ENCODE data around the gene CLASP1.

CLASP1 gene

DNA sequence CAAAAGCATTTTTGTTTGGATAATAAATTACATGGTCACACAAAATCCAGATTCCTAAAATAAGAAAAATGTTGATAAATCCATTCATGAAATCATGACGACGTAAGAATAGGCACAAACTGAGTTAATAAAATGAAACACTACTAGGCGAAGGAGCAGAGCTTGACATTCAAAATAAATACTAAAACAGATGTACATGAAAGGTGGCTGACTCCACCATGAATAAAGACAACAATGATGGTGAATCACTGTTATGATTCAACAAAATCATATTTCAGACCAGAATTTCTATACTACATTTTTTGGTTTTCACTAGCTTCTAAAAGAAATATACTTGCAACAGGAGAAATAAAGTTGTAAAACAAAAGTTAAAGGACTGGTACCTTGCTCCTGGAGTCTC is 240.6 kb downstream of the CLASP1 start:
- no peak overlapping the region for H3K4me3 ChIP-seq
- TF ChIP-seq, protein P1, sequence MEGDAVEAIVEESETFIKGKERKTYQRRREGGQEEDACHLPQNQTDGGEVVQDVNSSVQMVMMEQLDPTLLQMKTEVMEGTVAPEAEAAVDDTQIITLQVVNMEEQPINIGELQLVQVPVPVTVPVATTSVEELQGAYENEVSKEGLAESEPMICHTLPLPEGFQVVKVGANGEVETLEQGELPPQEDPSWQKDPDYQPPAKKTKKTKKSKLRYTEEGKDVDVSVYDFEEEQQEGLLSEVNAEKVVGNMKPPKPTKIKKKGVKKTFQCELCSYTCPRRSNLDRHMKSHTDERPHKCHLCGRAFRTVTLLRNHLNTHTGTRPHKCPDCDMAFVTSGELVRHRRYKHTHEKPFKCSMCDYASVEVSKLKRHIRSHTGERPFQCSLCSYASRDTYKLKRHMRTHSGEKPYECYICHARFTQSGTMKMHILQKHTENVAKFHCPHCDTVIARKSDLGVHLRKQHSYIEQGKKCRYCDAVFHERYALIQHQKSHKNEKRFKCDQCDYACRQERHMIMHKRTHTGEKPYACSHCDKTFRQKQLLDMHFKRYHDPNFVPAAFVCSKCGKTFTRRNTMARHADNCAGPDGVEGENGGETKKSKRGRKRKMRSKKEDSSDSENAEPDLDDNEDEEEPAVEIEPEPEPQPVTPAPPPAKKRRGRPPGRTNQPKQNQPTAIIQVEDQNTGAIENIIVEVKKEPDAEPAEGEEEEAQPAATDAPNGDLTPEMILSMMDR (IDR thresholded peaks at IDR 0.05) = no peak
- DNase-seq (ENCODE audit: low spot score) = no peak
- no peak overlapping the region for H3K27ac ChIP-seq

DNA sequence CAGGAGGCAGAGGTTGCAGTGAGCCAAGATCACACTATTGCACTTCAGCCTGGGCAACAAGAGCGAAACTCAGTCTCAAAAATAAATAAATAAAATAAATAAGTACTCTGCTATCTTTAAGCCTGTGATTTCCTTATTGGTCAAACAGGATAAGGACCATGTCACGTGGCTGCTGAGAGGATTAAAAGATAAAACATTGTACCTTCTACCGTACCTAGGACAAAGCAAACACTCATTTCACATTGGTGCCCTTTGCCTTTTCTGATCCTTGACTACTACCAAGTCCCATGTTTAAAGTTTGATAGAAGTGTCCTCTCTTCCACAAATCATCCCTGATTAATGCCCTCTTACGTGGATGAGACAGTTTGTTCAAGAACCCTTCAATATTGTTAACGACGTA is 244.0 kb downstream of the CLASP1 start:
- Histone ChIP-seq H3K4me3 (no peak overlapping the region), H3K27ac (no peak overlapping the region)
- no peak for DNase-seq (ENCODE audit: low spot score)
- TF ChIP-seq, protein P1 (IDR thresholded peaks at IDR 0.05) = no peak

DNA sequence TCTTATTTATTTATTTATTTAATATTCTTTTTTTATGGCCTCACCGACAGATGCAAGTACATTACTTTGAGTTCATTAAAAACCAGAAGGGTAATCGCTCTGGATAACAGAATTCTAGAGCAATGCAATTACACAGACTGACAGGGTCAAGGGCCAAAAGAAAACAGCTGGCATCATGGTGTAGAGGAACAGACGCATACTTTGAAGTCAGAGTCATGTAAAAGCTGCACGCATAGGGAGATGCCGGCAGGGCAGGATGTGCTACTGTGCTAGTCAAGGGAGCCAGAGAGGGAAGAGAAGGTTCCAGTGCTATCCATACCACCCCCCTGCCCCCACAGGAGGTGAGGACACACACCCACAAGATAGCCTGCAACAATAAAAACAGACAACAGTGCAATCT is 249.1 kb downstream of the CLASP1 start:
- TF ChIP-seq, protein P1 (IDR thresholded peaks at IDR 0.05) = no peak
- H3K27ac ChIP-seq = no peak overlapping the region
- DNase-seq (ENCODE audit: low spot score) = no peak

DNA sequence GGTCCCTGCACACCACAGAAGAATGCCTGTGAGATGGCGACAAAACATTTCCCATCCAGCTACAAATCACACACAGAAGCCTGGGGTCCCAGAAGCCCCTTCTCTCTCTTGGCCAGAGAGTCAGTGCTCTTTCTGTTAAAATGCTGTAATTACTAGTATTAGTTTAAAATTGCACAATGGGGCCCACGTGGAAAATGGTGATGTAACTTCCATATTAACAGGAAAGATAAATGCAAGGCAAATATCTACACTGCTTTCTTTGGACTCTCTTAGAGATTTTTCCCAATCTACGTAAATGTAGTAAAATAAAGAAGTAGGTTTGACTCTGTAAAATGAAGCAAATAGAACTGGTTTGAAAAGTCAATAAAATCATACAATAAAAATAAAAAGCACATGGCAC is 250.4 kb downstream of the CLASP1 start:
- H3K4me3 ChIP-seq = no peak overlapping the region
- no peak for DNase-seq (ENCODE audit: low spot score)
- H3K27ac ChIP-seq = no peak overlapping the region
- TF ChIP-seq, protein P1 (IDR thresholded peaks at IDR 0.05) = no peak

More for the DNA sequence above, 249.1 kb downstream of the CLASP1 start:
- no peak overlapping the region for H3K4me3 ChIP-seq

DNA sequence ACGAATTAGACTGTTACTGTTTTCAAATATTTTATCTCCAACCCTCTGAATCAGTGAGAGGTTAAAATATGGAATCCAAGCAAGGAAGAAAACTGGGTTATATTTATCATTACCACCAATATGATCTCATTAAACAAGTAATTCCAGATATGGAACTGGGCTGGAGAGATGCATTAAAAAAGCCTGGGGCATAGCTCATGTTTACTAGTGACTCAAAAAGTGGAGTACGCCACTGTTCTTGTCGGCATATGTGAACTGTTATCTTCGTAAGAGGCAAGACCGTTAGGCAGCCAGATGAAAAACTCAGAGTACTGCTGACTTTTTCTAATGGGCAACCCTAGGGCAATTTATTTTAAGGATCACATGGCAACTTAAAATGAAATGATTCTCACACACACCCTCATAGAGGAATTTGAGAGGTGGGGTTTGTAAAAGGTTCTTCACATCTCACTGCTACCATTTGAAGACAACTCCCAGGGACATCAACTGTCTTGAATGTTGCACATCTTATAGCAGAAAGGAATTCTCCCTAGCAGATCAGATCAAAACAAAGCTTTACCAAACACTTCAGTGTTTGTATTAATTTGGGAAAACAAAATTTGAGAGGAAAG is 259.1 kb downstream of the CLASP1 start:
- TF ChIP-seq, protein P1 (IDR thresholded peaks at IDR 0.05) = no peak
- Histone ChIP-seq H3K27ac (no peak overlapping the region), H3K4me3 (no peak overlapping the region)
- no peak for DNase-seq (ENCODE audit: low spot score)

DNA sequence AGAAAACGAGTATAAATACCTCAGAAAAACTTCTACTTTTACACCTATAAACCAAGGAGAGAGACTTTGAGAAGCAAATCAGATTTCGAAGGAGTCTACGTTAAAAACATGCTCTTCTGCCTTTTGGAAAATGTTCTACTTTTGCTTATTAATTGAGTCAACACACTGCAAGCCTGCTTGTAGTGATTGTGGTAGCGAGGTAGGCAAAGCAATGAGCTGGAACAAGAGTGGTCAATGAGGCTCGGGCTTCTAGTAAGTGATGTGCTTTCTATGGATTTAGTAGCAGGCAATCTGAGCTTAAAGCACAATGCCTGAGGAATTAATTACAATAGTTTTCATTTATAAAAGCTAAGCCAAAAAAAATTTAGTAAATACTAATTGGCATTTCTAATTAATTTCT is 260.9 kb downstream of the CLASP1 start:
- Histone ChIP-seq H3K27ac (no peak overlapping the region), H3K4me3 (no peak overlapping the region)
- DNase-seq (ENCODE audit: low spot score) = no peak
- TF ChIP-seq, protein P1 (IDR thresholded peaks at IDR 0.05) = no peak

DNA sequence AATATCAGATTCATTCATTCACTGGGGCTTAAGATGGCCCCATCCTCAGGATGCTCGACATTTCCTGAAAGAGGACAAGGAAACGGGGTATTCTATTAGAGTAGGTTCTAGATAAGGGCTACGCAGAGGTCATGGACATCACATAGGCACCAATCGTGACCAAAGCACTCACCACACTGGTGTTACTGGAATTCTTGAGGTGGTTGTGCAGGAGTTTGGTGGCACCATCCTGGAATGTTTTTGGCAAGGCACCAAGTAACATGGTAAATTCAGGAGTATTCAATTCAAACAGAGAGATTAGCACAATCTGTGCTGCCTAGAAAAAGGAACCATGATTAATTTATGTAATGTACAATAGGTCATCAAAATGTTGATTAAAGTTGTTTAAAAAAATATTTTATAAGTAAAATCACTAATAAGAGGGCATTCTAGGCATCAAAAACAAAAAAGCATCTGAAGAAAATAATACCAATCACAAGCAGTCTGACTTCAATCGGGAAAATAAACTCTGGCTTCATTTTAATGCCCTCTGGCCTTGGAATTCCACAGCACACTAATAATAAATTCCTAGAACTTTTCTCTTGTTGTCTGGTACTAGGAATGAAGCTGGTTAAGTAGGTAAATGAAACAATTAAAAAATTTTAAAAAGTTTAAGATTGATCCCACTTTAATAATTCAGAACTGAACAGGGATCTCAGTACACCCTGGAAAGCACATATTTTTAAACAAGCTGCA is 261.5 kb downstream of the CLASP1 start:
- DNase-seq (ENCODE audit: low spot score) = no peak
- TF ChIP-seq, protein P1 (IDR thresholded peaks at IDR 0.05) = no peak
- Histone ChIP-seq H3K4me3 (no peak overlapping the region), H3K27ac (no peak overlapping the region)

All from coronary artery (tissue), 2 donors.